Fibroblast of lung (primary cell): ENCODE data around the gene SFTPB. TPM values are rescaled to one million over a fixed set of nuclear protein-coding genes. Genes with fewer than 3 reads are reported as not detected.

Experiments used
- DNase-seq, 2 donors: peaks; one replicate each; pipeline versions ENCODE4 v3.0.0 to v3.0.0-alpha.2; 2010; ENCODE audit warnings: low read depth in 2 of 2
- H2AFZ ChIP-seq: 2 replicates; pipeline ENCODE4 v1.5.1; 2012; ENCODE audit warnings: low read length, control low read depth, inconsistent platforms
- H3K27ac ChIP-seq: 2 replicates; pipeline ENCODE4 v1.5.1; 2011; ENCODE audit warnings: low read length, control low read depth; ENCODE audit not compliant: insufficient read depth
- H3K27me3 ChIP-seq: 2 replicates; pipeline ENCODE4 v1.5.1; 2011; ENCODE audit warnings: mild to moderate bottlenecking, low read length; ENCODE audit not compliant: control insufficient read depth, insufficient read depth
- H3K36me3 ChIP-seq: 2 replicates; pipeline ENCODE4 v1.5.1; 2011; ENCODE audit warnings: low read length; ENCODE audit not compliant: control insufficient read depth, insufficient read depth
- H3K4me1 ChIP-seq: 2 replicates; pipeline ENCODE4 v1.5.1; 2011; ENCODE audit warnings: low read length; ENCODE audit not compliant: control insufficient read depth, insufficient read depth; ENCODE audit errors: extremely low read depth
- H3K4me2 ChIP-seq: 2 replicates; pipeline ENCODE4 v1.5.1; 2011; ENCODE audit warnings: low read length, control low read depth; ENCODE audit not compliant: insufficient read depth; ENCODE audit errors: extremely low read depth
- H3K4me3 ChIP-seq, 4 experiments: fragments of 200-600 bp in 1 of 4; sonication (generic) in 1 of 4; replicated peaks in 1 of 4; 2 replicates each; pipeline ENCODE4 v1.5.1; 2011 to 2016; ENCODE audit warnings: low read length in 4 of 4, low read depth in 3 of 4, mild to moderate bottlenecking in 3 of 4, control low read depth in 2 of 4, inconsistent platforms in 1 of 4, mixed read lengths in 1 of 4; ENCODE audit not compliant: insufficient read depth in 1 of 4; ENCODE audit errors: control extremely low read depth in 1 of 4
- H3K79me2 ChIP-seq: 2 replicates; pipeline ENCODE4 v1.5.1; 2012; ENCODE audit warnings: mild to moderate bottlenecking, low read length, inconsistent platforms; ENCODE audit not compliant: control insufficient read depth, insufficient read depth
- H3K9ac ChIP-seq: 2 replicates; pipeline ENCODE4 v1.5.1; 2011; ENCODE audit warnings: mild to moderate bottlenecking, low read length, control low read depth; ENCODE audit not compliant: insufficient read depth
- H3K9me3 ChIP-seq: 2 replicates; pipeline ENCODE4 v1.5.1; 2012; ENCODE audit warnings: low read depth, low read length; ENCODE audit not compliant: control insufficient read depth, insufficient read depth
- H4K20me1 ChIP-seq: 2 replicates; pipeline ENCODE4 v1.5.1; 2011; ENCODE audit warnings: low read length; ENCODE audit not compliant: control insufficient read depth, insufficient read depth; ENCODE audit errors: extremely low read depth
- EZH2 ChIP-seq: IDR thresholded peaks from 2 replicates; pipeline ENCODE4 v1.5.1; 2012; ENCODE audit warnings: low read length, control low read depth, mild to moderate bottlenecking; ENCODE audit errors: missing control alignments
- polyA plus RNA-seq, 2 donors: library from polyadenylated mRNA; depleted of rRNA in 1 of 2; stranded (reverse) in 1 of 2; unstranded in 1 of 2; fragments of >200 nt; gene quantifications; 2 replicates each; pipeline ENCODE4 v1.2.1, GENCODE V29; 2011 to 2012; ENCODE audit warnings: missing spikeins in 1 of 2
- total RNA-seq: library from RNA; depleted of rRNA; stranded (reverse); fragments of >200 nt; gene quantifications from 2 replicates; pipeline ENCODE4 v1.2.1, GENCODE V29; 2014
- TF ChIP-seq, protein P1 (sequence below), 2 donors: IDR thresholded peaks in 1 of 2; conservative IDR thresholded peaks in 1 of 2; 1 replicate in 1 of 2; 2 replicates in 1 of 2; pipeline ENCODE4 v1.5.1; 2011 to 2012; ENCODE audit warnings: low read length in 2 of 2, control low read depth in 1 of 2, inconsistent platforms in 1 of 2, low read depth in 1 of 2, mild to moderate bottlenecking in 1 of 2

Gene SFTPB
- total and polyA plus RNA-seq, 2 donors (not counting 1 experiment from before 2014, with no cell fraction given) = not detected

DNA sequence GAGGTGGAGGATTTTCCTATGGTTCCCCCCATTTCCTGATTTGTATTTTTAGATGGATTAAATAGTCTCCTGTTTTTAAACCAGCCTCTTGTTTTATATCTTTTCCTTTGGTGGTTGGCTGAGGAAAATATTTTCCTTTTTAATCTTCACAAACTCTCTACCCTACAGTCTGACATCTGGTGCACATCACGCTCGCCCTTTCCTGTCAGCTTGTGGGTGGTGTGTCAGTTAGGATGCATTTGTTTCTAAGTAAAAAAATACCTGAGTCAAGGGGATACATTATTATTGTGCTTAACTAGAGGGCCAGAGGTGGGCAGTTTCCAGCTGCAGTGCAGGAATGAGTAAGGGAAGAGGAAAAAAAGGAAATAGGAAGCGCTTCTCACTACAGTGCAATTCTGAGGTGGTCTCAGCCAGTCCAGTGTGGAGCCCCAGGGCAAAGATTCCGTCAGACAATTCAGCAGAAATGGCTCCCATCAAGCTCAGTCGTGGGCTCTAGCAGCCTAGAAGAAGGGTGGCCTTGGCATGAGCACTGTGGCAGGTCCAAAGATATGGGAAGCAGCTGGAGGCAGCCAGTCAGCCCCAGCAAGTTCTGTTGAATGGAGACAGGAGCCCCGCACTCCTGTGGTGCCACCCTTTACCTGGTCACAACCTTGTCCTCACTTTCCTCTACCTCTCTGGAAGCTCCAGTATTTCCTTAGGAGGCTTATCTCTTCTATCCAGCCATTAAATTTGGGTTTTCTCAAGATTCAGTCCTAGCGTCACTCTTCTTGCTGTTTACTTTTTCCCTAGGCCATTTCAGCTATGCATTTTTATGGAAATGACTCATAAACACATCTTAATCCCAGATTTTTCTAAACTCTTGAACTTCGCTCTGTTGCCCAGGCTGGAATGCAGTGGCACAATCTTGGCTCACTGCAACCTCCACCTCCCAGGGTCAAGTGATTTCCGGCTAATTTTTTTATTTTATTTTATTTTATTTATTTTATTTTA, 18.5 kb downstream of the SFTPB start:
- Histone ChIP-seq H3K79me2 (no peaks in the 10 kb centered on the region), H2AFZ (no peak overlapping the region), H3K9me3 (no peaks in the 10 kb centered on the region), H3K27ac (peak overlapping the region; percentile 85), H3K4me2 (peak overlapping the region; percentile 69), H3K36me3 (peaks cover 7% of the 10 kb centered on the region), H3K4me1 (peaks cover 35% of the 10 kb centered on the region), H3K27me3 (no peaks in the 10 kb centered on the region), H3K4me3 (no peak overlapping the region), H4K20me1 (no peaks in the 10 kb centered on the region), H3K9ac (no peak overlapping the region)
- DNase-seq = peak; percentile 51 to 83
- TF ChIP-seq EZH2 = no peak
- TF ChIP-seq, protein P1, sequence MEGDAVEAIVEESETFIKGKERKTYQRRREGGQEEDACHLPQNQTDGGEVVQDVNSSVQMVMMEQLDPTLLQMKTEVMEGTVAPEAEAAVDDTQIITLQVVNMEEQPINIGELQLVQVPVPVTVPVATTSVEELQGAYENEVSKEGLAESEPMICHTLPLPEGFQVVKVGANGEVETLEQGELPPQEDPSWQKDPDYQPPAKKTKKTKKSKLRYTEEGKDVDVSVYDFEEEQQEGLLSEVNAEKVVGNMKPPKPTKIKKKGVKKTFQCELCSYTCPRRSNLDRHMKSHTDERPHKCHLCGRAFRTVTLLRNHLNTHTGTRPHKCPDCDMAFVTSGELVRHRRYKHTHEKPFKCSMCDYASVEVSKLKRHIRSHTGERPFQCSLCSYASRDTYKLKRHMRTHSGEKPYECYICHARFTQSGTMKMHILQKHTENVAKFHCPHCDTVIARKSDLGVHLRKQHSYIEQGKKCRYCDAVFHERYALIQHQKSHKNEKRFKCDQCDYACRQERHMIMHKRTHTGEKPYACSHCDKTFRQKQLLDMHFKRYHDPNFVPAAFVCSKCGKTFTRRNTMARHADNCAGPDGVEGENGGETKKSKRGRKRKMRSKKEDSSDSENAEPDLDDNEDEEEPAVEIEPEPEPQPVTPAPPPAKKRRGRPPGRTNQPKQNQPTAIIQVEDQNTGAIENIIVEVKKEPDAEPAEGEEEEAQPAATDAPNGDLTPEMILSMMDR (conservative IDR thresholded peaks at IDR 0.05 in 1 of 2, IDR thresholded peaks at IDR 0.05 in 1 of 2; ENCODE audit: low read depth in 1 of 2, low read length in 2 of 2) = no peak

DNA sequence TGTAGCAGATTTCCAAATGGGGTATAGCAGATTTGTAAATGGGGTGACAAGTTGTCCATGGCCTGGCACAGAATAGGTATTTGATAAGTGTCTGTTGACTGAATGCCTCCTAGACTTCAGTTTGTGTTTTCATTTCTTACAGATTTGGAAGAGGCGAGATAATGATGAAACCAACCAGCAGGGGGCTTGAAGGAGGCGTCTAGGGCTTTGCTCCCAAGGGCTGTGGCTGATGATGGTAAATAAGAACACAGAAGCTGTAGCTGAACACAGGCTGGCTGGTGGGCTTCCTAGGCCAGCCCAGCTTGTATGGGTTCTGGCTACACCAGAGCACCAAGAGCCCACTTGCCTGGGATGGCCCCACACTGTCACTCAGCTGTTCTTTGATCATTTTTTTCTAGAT, 19.4 kb downstream of the SFTPB start:
- H3K79me2 ChIP-seq = no peaks in the 10 kb centered on the region
- H3K4me2 ChIP-seq = no peak overlapping the region
- no peaks in the 10 kb centered on the region for H4K20me1 ChIP-seq
- peaks cover 9% of the 10 kb centered on the region for H3K36me3 ChIP-seq
- H2AFZ ChIP-seq = no peak overlapping the region
- TF ChIP-seq, protein P1 (conservative IDR thresholded peaks at IDR 0.05 in 1 of 2, IDR thresholded peaks at IDR 0.05 in 1 of 2; ENCODE audit: low read depth in 1 of 2, low read length in 2 of 2) = peak; percentile 64 to 69
- no peak for TF ChIP-seq EZH2
- H3K4me3 ChIP-seq = no peak overlapping the region
- H3K27me3 ChIP-seq = no peaks in the 10 kb centered on the region
- H3K9me3 ChIP-seq = no peaks in the 10 kb centered on the region
- H3K27ac ChIP-seq = peak overlapping the region; percentile 85
- no peak overlapping the region for H3K9ac ChIP-seq
- H3K4me1 ChIP-seq = peaks cover 32% of the 10 kb centered on the region
- peak; percentile 35 to 80 for DNase-seq

DNA sequence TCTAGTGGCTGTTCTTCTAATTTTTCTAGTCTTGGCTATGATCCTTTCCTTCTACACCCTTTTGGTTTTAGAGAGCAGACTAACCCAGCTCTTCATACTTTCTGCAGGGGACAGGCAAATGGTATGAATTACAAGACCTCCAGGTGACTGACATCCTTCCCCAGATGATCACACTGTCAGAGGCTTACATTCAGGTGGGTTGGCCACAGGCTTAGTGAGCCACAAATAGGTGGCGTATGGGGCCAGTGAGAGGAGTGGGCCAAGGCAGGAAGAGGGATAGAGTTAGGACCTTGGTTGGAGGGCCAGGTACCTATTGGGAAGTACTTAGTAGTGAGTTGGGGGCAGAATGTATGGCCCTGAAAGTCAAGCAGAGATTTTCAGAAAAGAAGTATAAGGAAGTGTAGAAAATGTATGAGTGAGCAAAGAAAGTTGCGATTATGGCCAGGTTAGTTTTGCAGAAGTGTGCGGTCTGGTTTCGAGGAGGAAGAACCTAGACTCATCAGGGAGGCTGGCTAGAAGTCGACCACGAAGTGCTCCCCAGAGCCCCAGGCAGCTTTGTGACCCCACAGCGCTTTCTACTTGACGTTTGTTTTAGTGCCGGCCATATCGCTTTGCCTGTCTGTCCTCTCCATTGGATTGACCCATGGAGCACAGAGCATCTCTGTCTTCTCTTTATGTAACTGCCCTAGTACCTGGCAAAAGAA, 20.0 kb downstream of the SFTPB start:
- H3K27me3 ChIP-seq = no peaks in the 10 kb centered on the region
- no peak overlapping the region for H3K9ac ChIP-seq
- H2AFZ ChIP-seq = no peak overlapping the region
- H3K4me3 ChIP-seq = no peak overlapping the region
- peaks cover 26% of the 10 kb centered on the region for H3K4me1 ChIP-seq
- no peak overlapping the region for H3K27ac ChIP-seq
- DNase-seq = no peak
- TF ChIP-seq, protein P1 (conservative IDR thresholded peaks at IDR 0.05 in 1 of 2, IDR thresholded peaks at IDR 0.05 in 1 of 2; ENCODE audit: low read depth in 1 of 2, low read length in 2 of 2) = no peak
- TF ChIP-seq EZH2 = no peak
- H3K4me2 ChIP-seq = no peak overlapping the region
- no peaks in the 10 kb centered on the region for H3K79me2 ChIP-seq
- no peaks in the 10 kb centered on the region for H3K9me3 ChIP-seq
- H3K36me3 ChIP-seq = peaks cover 9% of the 10 kb centered on the region
- H4K20me1 ChIP-seq = no peaks in the 10 kb centered on the region
